BJ (cell line): ENCODE results near the gene SPG7. TPM values are rescaled to one million over a fixed set of nuclear protein-coding genes. Genes with fewer than 3 reads are reported as not detected.

Source experiments
- CTCF ChIA-PET: fragments of 350-600 bp; formaldehyde crosslinking; extraction: SDS; loops from one replicate; lab custom pipeline; 2021; ENCODE audit warnings: antibody characterized with exemption, inconsistent platforms; lab: Yijun Ruan, JAX
- POLR2A ChIA-PET: fragments of 300-600 bp; sonication (Branson Sonifier 250); formaldehyde crosslinking; extraction: SDS; loops from one replicate; lab custom pipeline; 2021; ENCODE audit warnings: antibody characterized with exemption; lab: Charles Lee
- DNase-seq: peaks from one replicate; pipeline ENCODE4 v3.0.0-alpha.2; 2011; ENCODE audit warnings: low read depth
- H3K27me3 ChIP-seq: 2 replicates; pipeline ENCODE4 v1.6.0; 2011; ENCODE audit warnings: low read length; ENCODE audit not compliant: control insufficient read depth, insufficient read depth
- H3K36me3 ChIP-seq: 2 replicates; pipeline ENCODE4 v1.5.1; 2011; ENCODE audit warnings: low read length; ENCODE audit not compliant: control insufficient read depth, insufficient read depth
- H3K4me3 ChIP-seq: 2 replicates; pipeline ENCODE4 v1.5.1; 2011; ENCODE audit warnings: low read depth, mild to moderate bottlenecking, control low read depth, low read length
- CTCF ChIP-seq: IDR thresholded peaks from 2 replicates; pipeline ENCODE4 v1.5.1; 2011; ENCODE audit warnings: low read depth, mild to moderate bottlenecking, control low read depth, inconsistent platforms, low read length, moderate library complexity; ENCODE audit not compliant: insufficient read depth
- polyA plus RNA-seq: library from polyadenylated mRNA; depleted of rRNA; stranded (reverse); fragments of >200 nt; gene quantifications from 2 replicates; pipeline ENCODE4 v1.2.3, GENCODE V29; 2011

Gene SPG7
- polyA plus RNA-seq, 1 experiment = 45.0 TPM

- DNase-seq = no peak
- Histone ChIP-seq H3K4me3 (no peak overlapping the region), H3K36me3 (no peaks in the 10 kb centered on the region), H3K27me3 (no peaks in the 10 kb centered on the region)
- TF ChIP-seq CTCF = no peak
- POLR2A ChIA-PET = no interaction called here
- CTCF ChIA-PET = no interaction called here
These were observed 33.1 kb upstream of the SPG7 start for GRCh38 chr16:89475144-89475543.

- H3K27me3 ChIP-seq = no peaks in the 10 kb centered on the region
- no peak overlapping the region for H3K4me3 ChIP-seq
- TF ChIP-seq CTCF = no peak
- ChIA-PET POLR2A (no interaction called here), CTCF (no interaction called here)
- no peaks in the 10 kb centered on the region; the same call in 1 of the 2 replicates for H3K36me3 ChIP-seq
- no peak for DNase-seq
These were observed 31.8 kb upstream of the SPG7 start for GRCh38 chr16:89476379-89476778.

GRCh38 chr16:89476811-89477261 lies 31.4 kb upstream of the SPG7 start:
- H3K4me3 ChIP-seq = no peak overlapping the region
- no peaks in the 10 kb centered on the region for H3K27me3 ChIP-seq
- POLR2A ChIA-PET = interaction anchor here (0.6 kb wide), 1 partner anchor 132 kb away, joined by 3 read pairs; no protein-coding TSS in a partner anchor
- TF ChIP-seq CTCF = no peak
- DNase-seq = no peak
- CTCF ChIA-PET = no interaction called here
- no peaks in the 10 kb centered on the region; the same call in 1 of the 2 replicates for H3K36me3 ChIP-seq

GRCh38 chr16:89478576-89479221 lies 29.5 kb upstream of the SPG7 start:
- POLR2A ChIA-PET = no interaction called here
- no peak for DNase-seq
- Histone ChIP-seq H3K4me3 (no peak overlapping the region), H3K36me3 (no peaks in the 10 kb centered on the region; the same call in none of the 2 replicates), H3K27me3 (no peaks in the 10 kb centered on the region)
- CTCF ChIA-PET = no interaction called here
- no peak for TF ChIP-seq CTCF

- CTCF ChIA-PET = no interaction called here
- TF ChIP-seq CTCF = no peak
- POLR2A ChIA-PET = no interaction called here
These were observed 26.7 kb upstream of the SPG7 start for GRCh38 chr16:89481356-89481955.

More at GRCh38 chr16:89481356-89481955, 26.7 kb upstream of the SPG7 start:
- DNase-seq = no peak
- H3K4me3 ChIP-seq = no peak overlapping the region
- H3K36me3 ChIP-seq = no peaks in the 10 kb centered on the region; the same call in none of the 2 replicates
- no peaks in the 10 kb centered on the region for H3K27me3 ChIP-seq
